Lower leg skin (tissue), 3 donors: Measurements from ENCODE around the gene GTSF1L.

Source experiments
- POLR2A ChIP-seq, 2 donors: fragments of 450-650 bp; IDR thresholded peaks; one replicate each; pipeline ENCODE4 v1.6.1; 2016 to 2017; ENCODE audit warnings: antibody characterized with exemption in 2 of 2, mild to moderate bottlenecking in 1 of 2, moderate library complexity in 1 of 2
- TF ChIP-seq, protein P1 (sequence below), 3 donors: fragments of 450-650 bp; IDR thresholded peaks; one replicate each; pipeline ENCODE4 v1.5.1; 2016; ENCODE audit warnings: antibody characterized with exemption in 3 of 3, mild to moderate bottlenecking in 3 of 3, moderate library complexity in 2 of 3

- TF ChIP-seq, protein P1, sequence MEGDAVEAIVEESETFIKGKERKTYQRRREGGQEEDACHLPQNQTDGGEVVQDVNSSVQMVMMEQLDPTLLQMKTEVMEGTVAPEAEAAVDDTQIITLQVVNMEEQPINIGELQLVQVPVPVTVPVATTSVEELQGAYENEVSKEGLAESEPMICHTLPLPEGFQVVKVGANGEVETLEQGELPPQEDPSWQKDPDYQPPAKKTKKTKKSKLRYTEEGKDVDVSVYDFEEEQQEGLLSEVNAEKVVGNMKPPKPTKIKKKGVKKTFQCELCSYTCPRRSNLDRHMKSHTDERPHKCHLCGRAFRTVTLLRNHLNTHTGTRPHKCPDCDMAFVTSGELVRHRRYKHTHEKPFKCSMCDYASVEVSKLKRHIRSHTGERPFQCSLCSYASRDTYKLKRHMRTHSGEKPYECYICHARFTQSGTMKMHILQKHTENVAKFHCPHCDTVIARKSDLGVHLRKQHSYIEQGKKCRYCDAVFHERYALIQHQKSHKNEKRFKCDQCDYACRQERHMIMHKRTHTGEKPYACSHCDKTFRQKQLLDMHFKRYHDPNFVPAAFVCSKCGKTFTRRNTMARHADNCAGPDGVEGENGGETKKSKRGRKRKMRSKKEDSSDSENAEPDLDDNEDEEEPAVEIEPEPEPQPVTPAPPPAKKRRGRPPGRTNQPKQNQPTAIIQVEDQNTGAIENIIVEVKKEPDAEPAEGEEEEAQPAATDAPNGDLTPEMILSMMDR (IDR thresholded peaks at IDR 0.05): no peak
- no peak for TF ChIP-seq POLR2A (IDR thresholded peaks at IDR 0.05)
These were observed 31.2 kb downstream of the GTSF1L start for GRCh38 chr20:43695571-43695970.
